ENCODE data around the gene GPS2. TPM values are rescaled to one million over a fixed set of nuclear protein-coding genes. Genes with fewer than 3 reads are reported as not detected.

GPS2 gene
- total and polyA plus RNA-seq, 2 experiments from 2014 or later, result 83.4 to 122 TPM

GRCh38 chr17:7293816-7294613 lies 21.1 kb downstream of the GPS2 start:
- Histone ChIP-seq H3K9me2 (ENCODE audit: insufficient read depth) (no peaks in the 10 kb centered on the region), H3F3A (replicated peaks; ENCODE audit: low read depth) (peaks cover 23% of the 10 kb centered on the region), H3K4me1 (ENCODE audit: insufficient read depth) (peaks cover 21% of the 10 kb centered on the region), H3K4me3 (peak overlapping the region; percentile 61), H3K27ac (ENCODE audit: low read depth) (0 out of 2 replicates have a peak overlapping the region, but pooled peaks have one; percentile 45), H3K79me2 (replicated peaks; ENCODE audit: insufficient read depth) (no peaks in the 10 kb centered on the region), H4K20me1 (replicated peaks; ENCODE audit: insufficient read depth) (peaks cover 4% of the 10 kb centered on the region; the same call in 1 of the 2 replicates), H3K27me3 (ENCODE audit: insufficient read depth) (peaks cover 18% of the 10 kb centered on the region), H3K4me2 (peak overlapping the region; percentile 88), H3K36me3 (ENCODE audit: insufficient read depth) (no peaks in the 10 kb centered on the region), H2AFZ (0 out of 2 replicates have a peak overlapping the region, but pooled peaks have one; percentile 28)
- Mint-ChIP-seq H3K9me3 (peaks cover 9% of the 10 kb centered on the region; the same call in 1 of the 3 replicates), H3K36me3 (ENCODE audit: low read depth) (peaks cover under 1% of the 10 kb centered on the region; the same call in 2 of the 3 replicates), H3K27ac (no peak overlapping the region), H3K27me3 (ENCODE audit: insufficient read depth, low read depth, poor library complexity) (peaks cover 34% of the 10 kb centered on the region), H3K4me3 (peak overlapping the region; percentile 77), H3K4me1 (peaks cover 28% of the 10 kb centered on the region)
- peak; percentile 45 for ATAC-seq
- peak; percentile 91 for DNase-seq (ENCODE audit: low spot score)
- TF ChIP-seq JUNB (IDR thresholded peaks at IDR 0.05; ENCODE audit: unreplicated experiment), result no peak
- TF ChIP-seq ETS1 (IDR thresholded peaks at IDR 0.05), result no peak
- TF ChIP-seq NANOG (IDR thresholded peaks at IDR 0.05; ENCODE audit: borderline replicate concordance), result no peak
- TF ChIP-seq STAT1 (IDR thresholded peaks at IDR 0.05; ENCODE audit: unreplicated experiment), result no peak
- no peak for TF ChIP-seq CTCF (conservative IDR thresholded peaks at IDR 0.05; ENCODE audit: low read depth in 2 of 2)
- TF ChIP-seq REST (IDR thresholded peaks at IDR 0.05; ENCODE audit: unreplicated experiment), result no peak
- TF ChIP-seq EZH2phosphoT487 (IDR thresholded peaks at IDR 0.05; ENCODE audit: unreplicated experiment), result no peak
- TF ChIP-seq CREB1 (CRISPR knock-in tag; IDR thresholded peaks at IDR 0.05; ENCODE audit: low read depth), result no peak
- TF ChIP-seq ZNF114 (CRISPR knock-in tag; IDR thresholded peaks at IDR 0.05), result no peak
- no peak; the same call in 1 of the 2 replicates for TF ChIP-seq POLR2AphosphoS5 (IDR thresholded peaks at IDR 0.05; ENCODE audit: low read depth)
- TF ChIP-seq ZNF331 (CRISPR knock-in tag; IDR thresholded peaks at IDR 0.05; ENCODE audit: low read depth), result no peak
- no peak for TF ChIP-seq EZH2 (IDR thresholded peaks at IDR 0.05; ENCODE audit: low read depth, unreplicated experiment)
- no peak for TF ChIP-seq ZNF462 (CRISPR knock-in tag; IDR thresholded peaks at IDR 0.05)
